Measurements from ENCODE around the gene RFPL3.
"Not testable (repeated sequence)": the region's sequence is repeated elsewhere in the genome, so short reads cannot be mapped to it uniquely, and the experiment has no call there.

RFPL3 gene

GRCh38 chr22:32355760-32356159 lies 1.9 kb upstream of the RFPL3 start:
- TF ChIP-seq NFRKB (IDR thresholded peaks at IDR 0.05) (no peak), SUZ12 (IDR thresholded peaks at IDR 0.05) (no peak), FOXK2 (IDR thresholded peaks at IDR 0.05) (no peak), TARDBP (IDR thresholded peaks at IDR 0.05) (no peak), BHLHE40 (IDR thresholded peaks at IDR 0.05; ENCODE audit: borderline replicate concordance) (no peak), L3MBTL2 (conservative IDR thresholded peaks at IDR 0.05) (no peak), LEF1 (IDR thresholded peaks at IDR 0.05; ENCODE audit: borderline replicate concordance) (no peak), ARNT (IDR thresholded peaks at IDR 0.05) (no peak), SP1 (IDR thresholded peaks at IDR 0.05) (no peak), ZNF384 (IDR thresholded peaks at IDR 0.05) (no peak), PKNOX1 (IDR thresholded peaks at IDR 0.05) (no peak), FOXA1 (IDR thresholded peaks at IDR 0.05) (no peak), HDGF (IDR thresholded peaks at IDR 0.05; ENCODE audit: borderline replicate concordance) (no peak), ELF4 (IDR thresholded peaks at IDR 0.05) (no peak), CTBP1 (IDR thresholded peaks at IDR 0.05; ENCODE audit: borderline replicate concordance) (no peak), FOXM1 (IDR thresholded peaks at IDR 0.05; ENCODE audit: borderline replicate concordance) (no peak)
- POLR2A ChIA-PET = no interaction called here
- DNase-seq (ENCODE audit: extremely low spot score) = no peak
- CTCF ChIA-PET = no interaction called here

- POLR2A ChIA-PET, CTCF ChIA-PET: not testable (repeated sequence)
Measured at GRCh38 chr22:32360096-32360495, 2.4 kb downstream of the RFPL3 start.

GRCh38 chr22:32361257-32361656 lies 3.6 kb downstream of the RFPL3 start:
- no peak for DNase-seq (ENCODE audit: extremely low spot score)
- TF ChIP-seq BHLHE40 (IDR thresholded peaks at IDR 0.05; ENCODE audit: borderline replicate concordance) (no peak), SP1 (IDR thresholded peaks at IDR 0.05) (no peak), FOXM1 (IDR thresholded peaks at IDR 0.05; ENCODE audit: borderline replicate concordance) (no peak), FOXA1 (IDR thresholded peaks at IDR 0.05) (no peak), FOXK2 (IDR thresholded peaks at IDR 0.05) (no peak), PKNOX1 (IDR thresholded peaks at IDR 0.05) (no peak), ELF4 (IDR thresholded peaks at IDR 0.05) (no peak)
- ChIA-PET POLR2A (no interaction called here), CTCF (no interaction called here)

More at GRCh38 chr22:32360096-32360495, 2.4 kb downstream of the RFPL3 start:
- not testable (repeated sequence) for DNase-seq (ENCODE audit: extremely low spot score)

- DNase-seq (ENCODE audit: extremely low spot score) = no peak
- CTCF ChIA-PET = no interaction called here
- no peak for TF ChIP-seq FOXA1 (IDR thresholded peaks at IDR 0.05)
- TF ChIP-seq L3MBTL2 (conservative IDR thresholded peaks at IDR 0.05) = no peak
- no peak for TF ChIP-seq SP1 (IDR thresholded peaks at IDR 0.05)
- no peak for TF ChIP-seq LEF1 (IDR thresholded peaks at IDR 0.05; ENCODE audit: borderline replicate concordance)
- TF ChIP-seq BHLHE40 (IDR thresholded peaks at IDR 0.05; ENCODE audit: borderline replicate concordance) = no peak
- no peak for TF ChIP-seq PKNOX1 (IDR thresholded peaks at IDR 0.05)
- POLR2A ChIA-PET = no interaction called here
Measured at GRCh38 chr22:32364210-32364609, 6.5 kb downstream of the RFPL3 start.

GRCh38 chr22:32375678-32376450 lies 18.2 kb downstream of the RFPL3 start:
- ChIA-PET CTCF (no interaction called here), POLR2A (no interaction called here)
- DNase-seq (ENCODE audit: extremely low spot score) = no peak
- TF ChIP-seq NFRKB (IDR thresholded peaks at IDR 0.05) (no peak), FOXA1 (IDR thresholded peaks at IDR 0.05) (no peak)

GRCh38 chr22:32376681-32377080 lies 19.0 kb downstream of the RFPL3 start:
- DNase-seq (ENCODE audit: extremely low spot score) = no peak
- POLR2A ChIA-PET = no interaction called here
- no peak for TF ChIP-seq ARNT (IDR thresholded peaks at IDR 0.05)
- TF ChIP-seq FOXA1 (IDR thresholded peaks at IDR 0.05) = no peak
- TF ChIP-seq LEF1 (IDR thresholded peaks at IDR 0.05; ENCODE audit: borderline replicate concordance) = no peak
- no peak for TF ChIP-seq HDGF (IDR thresholded peaks at IDR 0.05; ENCODE audit: borderline replicate concordance)
- no peak for TF ChIP-seq SUZ12 (IDR thresholded peaks at IDR 0.05)
- TF ChIP-seq ZNF384 (IDR thresholded peaks at IDR 0.05) = no peak
- no peak for TF ChIP-seq FOXM1 (IDR thresholded peaks at IDR 0.05; ENCODE audit: borderline replicate concordance)
- TF ChIP-seq ELF4 (IDR thresholded peaks at IDR 0.05) = no peak
- TF ChIP-seq SP1 (IDR thresholded peaks at IDR 0.05) = no peak
- TF ChIP-seq FOXK2 (IDR thresholded peaks at IDR 0.05) = no peak
- TF ChIP-seq CTBP1 (IDR thresholded peaks at IDR 0.05; ENCODE audit: borderline replicate concordance) = no peak
- CTCF ChIA-PET = no interaction called here

- no peak for TF ChIP-seq NFRKB (IDR thresholded peaks at IDR 0.05)
- TF ChIP-seq LEF1 (IDR thresholded peaks at IDR 0.05; ENCODE audit: borderline replicate concordance) = no peak
- TF ChIP-seq CTBP1 (IDR thresholded peaks at IDR 0.05; ENCODE audit: borderline replicate concordance) = no peak
- no peak for TF ChIP-seq L3MBTL2 (conservative IDR thresholded peaks at IDR 0.05)
- no peak for TF ChIP-seq ARNT (IDR thresholded peaks at IDR 0.05)
- TF ChIP-seq SP1 (IDR thresholded peaks at IDR 0.05) = no peak
- TF ChIP-seq SUZ12 (IDR thresholded peaks at IDR 0.05) = no peak
- TF ChIP-seq TARDBP (IDR thresholded peaks at IDR 0.05) = no peak
- no peak for TF ChIP-seq FOXM1 (IDR thresholded peaks at IDR 0.05; ENCODE audit: borderline replicate concordance)
- TF ChIP-seq FOXK2 (IDR thresholded peaks at IDR 0.05) = no peak
- TF ChIP-seq BHLHE40 (IDR thresholded peaks at IDR 0.05; ENCODE audit: borderline replicate concordance) = no peak
- no peak for TF ChIP-seq ZNF384 (IDR thresholded peaks at IDR 0.05)
- TF ChIP-seq PKNOX1 (IDR thresholded peaks at IDR 0.05) = no peak
- no peak for TF ChIP-seq FOXA1 (IDR thresholded peaks at IDR 0.05)
- no peak for TF ChIP-seq ELF4 (IDR thresholded peaks at IDR 0.05)
- no peak for TF ChIP-seq HDGF (IDR thresholded peaks at IDR 0.05; ENCODE audit: borderline replicate concordance)
- DNase-seq (ENCODE audit: extremely low spot score) = peak; percentile 78
- POLR2A ChIA-PET = no interaction called here
- CTCF ChIA-PET = interaction anchor here (0.6 to 1.1 kb wide), 5 partner anchors 10 to 369 kb away, joined by 3 to 5 read pairs (median 3); no protein-coding TSS in a partner anchor
Measured at GRCh38 chr22:32378707-32379272, 21.1 kb downstream of the RFPL3 start.

All from HEK293T (cell line).